DMS153 (cell line): ENCODE data around the gene RBM48.
"Not testable (repeated sequence)": the region's sequence is repeated elsewhere in the genome, so short reads cannot be mapped to it uniquely, and the experiment has no call there.

Source experiments
- DNase-seq: peaks from one replicate; lab custom pipeline; 2025; lab: John Stamatoyannopoulos, UW

The RBM48 gene

DNA sequence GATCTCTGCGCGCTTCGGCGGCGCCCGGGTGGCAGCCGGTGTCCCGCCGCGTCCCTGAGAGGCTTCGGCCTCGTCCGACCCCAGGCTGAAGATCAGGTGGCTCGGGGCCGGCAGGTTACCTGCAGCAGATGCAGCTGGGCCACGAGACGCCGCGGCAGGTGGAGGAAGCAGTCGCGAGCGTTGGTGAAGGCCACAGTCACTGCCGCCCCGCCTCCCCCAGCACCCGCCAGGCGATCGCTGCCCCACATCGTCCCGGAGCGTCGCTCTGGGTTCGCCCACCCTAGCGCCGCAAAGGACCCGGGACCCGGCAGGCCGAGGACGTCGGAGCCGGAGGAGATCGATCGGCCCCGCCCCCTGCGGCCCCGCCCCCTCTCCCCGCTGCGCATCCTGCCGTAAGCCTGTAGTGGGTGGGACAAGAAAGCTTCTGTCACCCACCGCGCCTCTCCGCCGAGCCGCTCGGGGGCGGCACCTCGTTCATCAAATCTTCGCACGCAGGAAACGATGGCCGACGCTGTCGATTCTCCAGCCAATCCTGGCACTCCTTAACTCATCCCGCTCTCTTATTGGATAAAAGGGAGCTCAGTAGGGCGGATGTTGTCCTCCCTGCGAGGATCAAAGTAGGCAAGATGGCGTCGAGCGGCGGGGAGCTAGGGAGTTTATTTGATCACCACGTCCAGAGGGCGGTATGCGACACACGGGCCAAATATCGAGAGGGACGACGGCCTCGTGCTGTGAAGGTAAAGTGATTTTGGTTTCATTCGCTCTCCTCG lies at the start of gene RBM48, which contains the start of gene PEX1:
Gene RBM48 (plus strand): TSS at position 608 of the 770 bp plus-strand sequence. CDS start 19 bp downstream, at position 627.
Gene PEX1 (minus strand): TSS at position 333 of the 770 bp plus-strand sequence. CDS start 85 bp downstream, at position 248.
- DNase-seq, result peak; percentile 99

DNA sequence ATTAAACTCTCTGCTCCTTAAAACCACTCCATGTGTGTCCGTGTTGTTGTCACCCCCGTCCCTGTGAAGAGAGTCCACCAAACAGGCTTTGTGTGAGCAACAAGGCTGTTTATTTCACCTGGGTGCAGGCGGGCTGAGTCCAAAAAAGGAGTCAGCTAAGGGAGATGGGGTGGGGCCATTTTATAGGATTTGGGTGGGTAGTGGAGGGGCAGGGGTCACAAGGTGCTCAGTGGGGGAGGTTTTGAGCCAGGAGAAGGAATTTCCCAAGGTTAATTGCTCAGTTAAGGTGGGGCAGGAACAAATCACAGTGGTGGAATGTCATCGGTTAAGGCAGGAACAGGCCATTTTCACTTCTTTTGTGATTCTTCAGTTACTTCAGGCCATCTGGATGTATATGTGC lies 49.4 kb upstream of the RBM48 start:
- DNase-seq, result not testable (repeated sequence)

DNA sequence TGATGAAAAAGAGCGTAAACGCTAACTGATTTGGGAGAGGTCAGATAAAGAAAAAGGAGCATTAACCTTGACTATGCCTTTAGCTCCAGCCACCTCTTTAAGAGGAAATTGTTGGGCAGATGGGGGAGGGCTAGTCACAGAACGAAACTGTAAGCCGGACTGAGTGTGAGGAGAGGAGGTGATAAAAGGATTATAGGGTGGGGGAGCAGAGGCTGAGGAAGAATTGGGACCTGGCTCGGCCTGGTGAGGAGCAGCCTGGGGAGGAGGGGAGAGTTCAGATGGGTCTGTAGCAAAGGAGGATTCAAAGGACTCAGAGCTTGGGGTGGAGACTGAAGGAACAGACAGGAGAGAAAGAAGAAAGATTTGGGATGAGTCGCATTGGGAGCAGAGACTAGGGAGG lies 45.0 kb upstream of the RBM48 start:
- DNase-seq, result not testable (repeated sequence)

DNA sequence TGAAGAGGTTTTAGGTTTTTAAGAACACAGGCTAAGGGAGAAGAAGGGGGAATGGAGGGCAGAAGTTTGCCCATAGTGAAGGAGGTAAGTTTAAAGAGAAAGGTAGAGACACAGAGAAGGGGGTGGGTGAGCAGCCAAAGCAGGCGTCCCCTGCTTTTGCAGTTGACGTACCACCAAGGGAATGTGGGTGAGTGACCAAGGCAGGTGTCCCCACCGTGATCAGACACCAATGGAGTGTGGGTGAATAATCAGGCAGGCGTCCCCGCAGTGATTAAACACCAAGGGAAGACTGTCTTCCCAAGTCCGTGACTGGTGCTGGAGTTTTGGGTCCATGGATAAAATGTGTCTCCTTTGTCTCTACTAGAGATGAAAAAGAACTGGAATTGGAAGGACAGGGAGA lies 44.4 kb upstream of the RBM48 start:
- not testable (repeated sequence) for DNase-seq

DNA sequence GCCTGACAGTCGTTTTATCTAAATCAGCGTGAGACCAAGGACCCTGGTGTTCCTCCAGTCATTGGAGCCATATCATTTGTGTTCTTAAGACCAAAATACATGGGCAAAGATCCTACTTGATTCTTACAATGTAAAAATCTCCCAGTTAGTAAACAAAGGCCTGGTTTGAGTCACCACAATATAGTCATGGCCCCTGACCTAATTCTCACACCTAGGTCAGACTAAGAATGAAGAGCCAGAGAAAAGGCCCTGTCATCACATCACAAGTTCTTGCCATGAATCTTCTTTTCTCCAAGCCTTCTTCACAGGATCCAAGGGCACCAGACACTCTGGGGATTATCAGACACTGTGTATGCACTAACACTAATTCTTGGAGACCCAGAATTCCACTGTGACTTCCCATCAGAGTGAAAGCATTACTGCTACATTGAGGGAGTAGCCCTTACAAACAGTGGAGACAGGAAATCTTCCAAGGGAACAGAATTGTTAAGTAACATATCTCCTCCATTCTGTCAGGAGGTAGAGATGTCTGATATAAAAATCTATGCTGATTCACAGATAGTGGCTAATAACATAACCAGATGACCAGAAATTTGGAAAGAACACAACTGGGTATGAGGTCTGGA lies 43.2 kb upstream of the RBM48 start:
- DNase-seq, result no peak

DNA sequence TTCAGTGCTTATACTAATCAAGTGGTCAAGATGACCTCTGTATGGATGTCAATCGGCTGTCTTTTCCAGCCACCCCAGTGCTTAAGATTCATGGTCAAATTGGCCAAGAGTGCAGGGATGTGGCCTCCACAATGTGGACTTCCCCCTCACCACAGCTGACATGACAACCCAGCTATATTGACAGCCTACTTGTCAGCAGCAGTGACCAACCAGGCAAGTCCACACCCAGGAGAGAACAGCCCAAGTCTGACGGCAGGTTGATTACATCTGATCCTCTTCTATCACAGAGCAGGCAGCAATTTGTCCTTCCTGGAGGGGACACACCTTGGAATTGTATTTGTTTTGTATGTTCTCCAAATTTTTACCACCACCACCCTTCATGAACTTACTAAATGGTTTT lies 42.6 kb upstream of the RBM48 start:
- no peak for DNase-seq

DNA sequence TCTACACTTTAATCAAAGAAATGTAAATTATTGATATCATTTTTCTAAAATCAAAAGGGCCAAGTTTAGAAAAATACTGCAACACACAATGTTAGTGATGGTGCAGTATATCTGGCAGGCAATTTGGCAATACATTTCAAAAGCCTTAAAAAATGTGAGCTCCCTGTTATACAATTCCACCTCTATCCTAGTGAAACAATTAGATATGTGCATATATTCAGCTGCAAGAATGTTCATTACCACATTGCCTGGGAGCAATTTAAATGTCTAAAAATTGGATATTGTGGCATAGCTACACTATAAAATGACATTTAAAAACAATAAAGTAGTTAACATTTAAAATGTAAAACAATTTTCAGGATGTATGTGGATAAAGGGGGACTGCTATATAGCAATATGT lies 40.8 kb upstream of the RBM48 start:
- DNase-seq, result no peak

DNA sequence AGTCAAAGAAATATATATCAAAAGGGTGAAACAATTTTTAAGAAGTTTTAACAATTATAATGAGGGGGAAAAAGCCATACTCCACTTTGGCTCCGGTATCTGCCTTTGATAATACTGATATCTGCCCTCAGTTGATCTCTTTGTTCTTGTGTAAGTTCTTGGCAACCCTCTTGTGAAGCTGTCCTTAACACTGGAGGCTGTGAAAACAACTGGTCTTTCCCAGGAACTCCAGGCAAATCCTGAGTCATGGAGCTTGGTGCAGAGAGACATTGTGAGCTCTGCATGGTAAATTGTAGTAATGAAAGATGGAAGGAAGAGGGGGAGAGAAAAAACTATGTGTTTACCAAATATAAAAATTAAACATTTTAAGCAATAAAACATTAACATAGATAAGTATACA lies 39.0 kb upstream of the RBM48 start:
- no peak for DNase-seq

DNA sequence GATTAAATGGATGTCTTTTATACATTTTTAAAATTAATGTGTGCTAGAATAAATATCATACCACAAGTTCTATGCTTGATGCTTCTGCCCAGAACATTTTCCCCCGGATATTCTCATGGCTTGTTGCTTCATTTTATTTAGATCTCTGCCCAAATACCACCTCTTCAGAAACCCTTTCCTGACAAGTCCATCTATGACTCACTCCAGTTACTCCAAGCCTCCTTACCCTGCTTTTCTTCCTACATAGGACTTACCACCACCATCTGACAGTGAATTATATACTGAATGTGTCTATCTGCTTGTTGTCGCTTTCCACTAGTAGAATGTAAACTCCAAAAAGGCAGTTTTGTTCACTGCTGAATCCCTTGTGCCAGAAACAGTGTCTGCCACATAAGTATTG lies 31.7 kb upstream of the RBM48 start:
- DNase-seq, result no peak

DNA sequence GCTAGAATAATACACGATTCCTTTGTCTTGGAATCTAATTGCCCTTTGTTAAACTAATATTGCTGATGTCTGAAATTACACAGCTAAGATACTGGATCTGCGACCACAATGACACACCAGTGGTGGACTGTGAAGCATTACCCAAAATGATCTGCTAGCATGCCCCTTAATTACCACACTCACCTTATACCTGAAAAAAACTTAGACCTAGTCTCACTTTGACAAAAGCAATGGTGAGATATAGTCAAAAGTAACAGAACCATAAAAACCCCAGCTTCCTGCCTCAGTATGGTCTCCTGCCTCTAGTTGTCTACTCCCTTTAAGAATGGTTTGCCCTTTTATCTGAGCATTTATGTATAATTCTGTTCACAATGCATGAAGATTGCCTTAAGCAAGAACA lies 30.0 kb upstream of the RBM48 start:
- DNase-seq, result no peak

DNA sequence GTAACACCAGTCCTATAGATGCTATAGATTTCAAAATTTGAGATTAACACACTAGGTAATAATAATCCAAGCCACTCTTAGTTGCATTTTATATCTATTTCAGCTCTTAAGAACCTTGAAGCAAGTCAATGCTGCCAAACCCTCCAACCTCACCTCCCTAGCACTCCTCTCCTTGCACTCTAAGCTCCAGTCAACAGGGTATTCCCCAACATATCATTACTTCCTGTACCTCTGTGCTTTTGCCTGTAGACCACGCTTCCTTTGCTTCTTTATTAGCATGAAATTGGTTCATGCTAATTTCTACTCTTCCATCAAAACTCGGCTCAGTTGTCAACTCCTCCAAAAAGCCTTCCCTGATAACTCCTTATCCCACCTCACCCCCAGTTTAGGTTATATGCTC lies 24.8 kb upstream of the RBM48 start:
- DNase-seq, result no peak

DNA sequence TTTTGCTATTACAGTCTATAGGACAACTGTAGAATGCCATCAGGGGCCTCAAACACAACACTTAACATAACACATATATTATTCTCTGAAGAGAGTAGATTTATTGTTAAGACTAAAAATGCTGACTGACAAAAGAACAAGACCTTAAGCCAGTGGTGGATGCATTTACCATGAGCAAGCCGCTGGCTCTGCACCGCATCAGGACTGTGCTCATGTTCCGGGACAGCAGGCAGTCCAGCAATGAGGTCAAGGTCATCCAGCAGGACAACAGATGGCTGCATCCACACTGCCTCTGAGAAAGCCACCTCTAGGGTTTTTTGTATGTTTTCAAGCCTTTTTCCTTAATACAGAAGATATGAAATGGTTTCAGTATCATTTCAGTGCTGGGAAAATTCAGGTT lies 24.0 kb upstream of the RBM48 start:
- DNase-seq, result no peak

DNA sequence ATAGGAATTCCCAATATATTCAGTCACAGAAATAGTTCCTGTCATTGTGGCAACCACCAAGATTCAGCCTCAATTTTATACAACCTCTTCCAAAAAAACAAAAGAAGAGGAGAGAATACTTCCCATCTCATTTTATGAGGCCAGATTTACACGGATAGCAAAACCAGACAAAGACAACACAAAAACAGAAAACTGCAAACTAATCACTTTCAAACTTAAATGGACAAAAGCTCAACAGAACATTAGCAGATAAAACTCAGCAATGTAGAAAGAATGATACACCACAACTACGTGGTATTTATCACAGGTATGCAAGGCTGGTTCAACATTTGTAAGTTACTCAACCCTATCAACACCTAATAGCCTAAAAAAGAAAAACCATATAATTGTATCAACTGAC lies 22.2 kb upstream of the RBM48 start:
- DNase-seq, result no peak

DNA sequence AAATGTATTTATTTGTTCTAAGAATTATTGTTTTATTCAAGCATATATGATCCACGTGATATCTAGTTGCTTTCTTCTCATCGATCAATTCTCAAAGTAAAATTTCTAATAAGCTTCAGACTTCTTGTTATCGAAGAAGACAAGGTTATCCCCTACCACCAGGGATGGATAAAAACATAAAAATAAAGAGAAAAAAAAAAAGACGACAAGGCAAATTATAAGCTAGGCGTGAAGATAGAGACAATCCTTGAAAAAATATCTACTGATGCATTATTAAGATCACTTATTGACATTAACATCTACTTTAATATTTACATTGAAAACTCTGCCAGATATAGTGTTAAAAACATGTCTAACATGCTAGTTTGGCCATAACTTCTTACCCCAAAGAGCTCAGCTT lies 19.6 kb upstream of the RBM48 start:
- DNase-seq, result no peak

DNA sequence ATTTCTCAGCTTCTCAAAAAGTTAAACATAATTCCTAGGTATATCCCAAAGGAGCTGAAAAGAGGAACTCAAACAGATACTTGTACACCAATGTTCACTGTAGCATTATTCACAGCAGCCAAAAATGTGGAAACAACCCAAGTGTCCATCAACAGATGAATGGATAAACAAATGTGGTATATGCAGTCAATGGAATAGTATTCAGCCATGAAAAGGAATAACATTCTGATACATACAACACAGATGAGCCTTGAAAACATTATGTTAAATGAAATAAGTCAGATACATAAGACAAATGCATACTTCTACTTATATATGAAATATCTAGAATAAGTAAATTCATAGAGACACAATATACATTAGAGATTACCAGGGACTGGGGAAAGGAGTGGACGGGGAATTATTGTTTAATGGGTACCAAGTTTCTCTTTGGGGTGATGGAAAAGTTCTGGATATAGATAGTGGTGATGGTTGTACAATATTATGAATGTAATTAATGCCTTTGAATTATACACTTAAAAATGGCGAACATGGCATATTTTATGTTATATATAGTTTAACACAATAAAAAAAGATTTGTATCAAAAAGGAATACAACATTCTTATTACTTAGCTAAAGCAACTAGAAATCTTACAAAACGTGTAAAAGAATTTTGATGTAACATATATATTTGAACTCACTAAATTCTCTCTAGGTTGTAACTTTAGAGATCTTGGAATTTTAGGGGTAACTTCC lies 15.3 kb upstream of the RBM48 start:
- DNase-seq, result no peak

DNA sequence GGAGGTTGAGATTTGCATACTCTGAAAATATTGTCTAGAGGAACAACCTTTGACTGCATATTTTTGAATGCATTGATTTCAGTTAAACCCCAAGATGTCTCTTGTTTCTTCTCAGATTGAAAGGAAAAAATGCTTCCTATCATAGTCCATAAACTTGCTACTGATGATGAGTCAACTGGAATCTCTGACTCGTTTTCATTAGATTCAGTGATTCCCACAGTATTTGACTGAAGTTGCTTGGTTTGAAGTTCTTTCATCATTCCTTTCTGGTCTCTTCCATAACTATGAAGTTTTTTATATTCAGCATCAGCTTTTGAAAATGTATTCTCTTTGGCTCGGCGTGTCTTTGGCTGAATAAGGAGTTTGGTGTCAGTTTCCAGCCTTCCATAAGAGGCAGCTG lies 11.0 kb upstream of the RBM48 start:
- no peak for DNase-seq

DNA sequence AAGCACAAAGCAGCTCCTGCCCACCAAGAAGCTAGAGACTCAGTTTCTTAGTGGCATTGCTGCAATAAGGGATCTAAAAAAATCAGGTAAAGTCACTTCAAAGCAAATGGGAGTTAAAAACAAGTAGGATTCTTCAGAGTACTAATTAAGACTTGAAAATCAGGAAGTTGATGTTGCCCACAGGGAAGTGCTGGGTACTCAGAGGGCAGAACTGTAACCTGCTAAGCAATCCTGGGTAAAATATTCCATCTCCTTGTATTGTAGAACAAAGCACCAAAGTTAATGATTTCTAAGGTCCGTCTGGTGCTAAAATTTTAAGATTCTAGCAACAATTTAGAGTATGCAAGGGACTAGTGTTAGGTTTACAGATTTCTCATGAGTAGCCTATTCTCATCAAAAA lies 8.6 kb upstream of the RBM48 start:
- DNase-seq, result no peak

DNA sequence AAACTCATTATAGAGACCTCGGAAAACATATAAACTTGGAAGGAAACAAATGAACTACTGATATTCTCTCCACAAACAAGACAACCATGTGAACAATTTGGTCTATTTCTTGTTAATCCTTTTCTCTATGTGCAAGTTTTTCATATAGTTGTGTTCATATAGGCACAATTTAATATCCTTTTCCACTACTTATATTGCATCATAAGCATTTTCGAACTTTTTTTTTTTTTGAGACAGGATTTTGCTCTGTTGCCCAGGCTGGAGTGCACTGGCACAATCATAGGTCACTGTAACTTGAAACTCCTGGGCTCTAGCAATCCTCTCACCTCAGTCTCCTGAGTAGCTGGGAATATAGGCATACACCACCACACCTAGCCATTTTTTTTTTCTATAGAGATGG lies 5.5 kb upstream of the RBM48 start:
- DNase-seq, result no peak

DNA sequence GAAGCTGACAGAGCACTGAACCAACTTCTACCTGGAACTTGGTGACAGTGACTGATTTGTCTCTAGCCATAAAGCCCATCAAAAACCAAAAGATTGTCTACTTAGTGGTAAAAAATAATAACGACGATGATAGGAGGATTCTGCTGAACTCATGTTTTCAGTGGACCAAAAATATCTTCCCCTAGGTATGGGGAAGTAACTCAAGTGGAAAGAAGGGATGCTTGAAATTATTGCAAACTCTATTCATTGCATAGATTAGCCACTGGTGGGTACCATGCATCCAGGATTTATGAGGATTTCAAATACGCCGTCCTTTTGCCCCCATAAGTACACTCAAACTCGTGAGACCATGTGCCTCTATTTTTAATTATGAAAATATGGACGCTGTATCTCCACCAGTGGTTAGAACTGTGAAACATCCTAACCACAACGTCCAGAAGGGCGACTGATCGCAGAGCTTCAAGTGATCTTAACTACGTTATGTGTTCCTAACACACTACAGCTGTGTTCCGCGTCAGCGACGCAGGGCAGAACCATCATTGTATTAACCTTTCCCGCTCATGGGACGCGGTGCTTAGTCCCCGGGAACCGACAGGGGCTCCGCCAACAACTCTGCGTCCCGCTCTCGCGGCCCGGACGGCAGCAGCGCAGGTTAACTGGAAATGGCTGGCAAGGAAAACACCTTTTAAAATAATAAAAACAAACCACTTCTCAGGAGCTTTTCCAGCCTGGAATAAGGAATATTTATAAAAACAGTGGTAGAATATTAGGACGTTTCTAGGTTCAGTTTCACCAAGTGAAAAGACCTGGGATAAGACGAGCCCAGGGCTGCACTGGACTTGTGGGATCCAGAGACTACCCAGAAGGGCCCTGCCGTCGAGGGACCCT lies 1.1 kb upstream of the RBM48 start:
- DNase-seq, result peak; percentile 24

DNA sequence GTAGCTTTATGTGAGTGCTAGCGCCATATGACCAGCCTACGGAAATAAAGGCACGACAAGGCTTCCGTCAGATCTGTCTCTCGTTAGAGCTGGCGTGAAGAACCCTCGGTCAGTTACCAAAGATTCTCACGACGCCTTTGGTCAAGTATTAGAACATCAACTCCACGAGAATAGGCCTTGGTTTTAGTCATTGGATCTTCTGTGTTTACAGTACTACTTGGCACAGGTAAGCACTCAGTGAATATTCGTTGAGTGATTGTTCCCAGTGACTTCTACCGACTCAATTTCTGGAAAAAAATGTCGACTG lies 316 bp downstream of the RBM48 start:
- no peak for DNase-seq

DNA sequence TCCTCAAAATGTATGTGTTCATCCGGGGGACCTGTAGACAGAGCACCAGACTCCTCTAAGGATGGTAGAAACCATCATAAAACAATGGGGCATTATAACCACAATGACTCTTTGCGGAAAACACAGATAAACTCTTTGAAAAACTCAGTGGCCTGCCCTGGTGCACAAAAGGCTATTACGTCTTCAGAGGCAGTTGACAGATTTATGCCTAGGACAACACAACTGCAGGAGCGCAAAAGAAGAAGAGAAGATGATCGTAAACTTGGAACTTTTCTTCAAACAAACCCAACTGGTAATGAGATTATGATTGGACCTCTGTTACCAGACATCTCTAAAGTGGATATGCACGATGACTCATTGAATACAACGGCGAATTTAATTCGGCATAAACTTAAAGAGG lies 6.0 kb downstream of the RBM48 start:
- DNase-seq, result no peak

DNA sequence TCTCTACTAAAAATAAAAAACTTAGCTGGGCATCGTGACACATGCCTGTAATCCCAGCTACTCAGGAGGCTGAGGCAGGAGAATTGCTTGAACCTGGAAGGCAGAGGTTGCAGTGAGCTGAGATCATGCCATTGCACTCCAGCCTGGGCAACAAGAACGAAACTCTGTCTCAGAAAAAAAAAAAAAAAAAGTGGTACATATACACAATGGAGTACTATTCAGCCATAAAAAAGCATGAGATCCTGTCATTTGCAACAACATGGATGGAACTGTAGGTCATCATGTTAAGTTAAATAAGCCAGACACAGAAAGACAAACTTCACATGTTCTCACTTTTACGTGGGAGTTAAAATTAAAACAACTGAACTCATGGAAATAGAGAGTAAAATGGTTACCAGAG lies 14.9 kb downstream of the RBM48 start:
- DNase-seq, result not testable (repeated sequence)
